Spinal cord (tissue), 10 donors: Measurements from ENCODE around the gene LCE1E. TPM values are rescaled to one million over a fixed set of nuclear protein-coding genes. Genes with fewer than 3 reads are reported as not detected.

Experiments
- DNase-seq, 6 donors: peaks; one replicate each; pipeline versions ENCODE4 v3.0.0 to v3.0.0-alpha.2; 2013 to 2015; ENCODE audit warnings: low spot score in 6 of 6, low read depth in 4 of 6
- H3K27ac ChIP-seq: one replicate; pipeline ENCODE4 v1.5.1; 2013; ENCODE audit warnings: low read depth, low read length, control low read depth
- H3K27me3 ChIP-seq: one replicate; pipeline ENCODE4 v1.6.1; 2013; ENCODE audit warnings: low read length; ENCODE audit not compliant: control insufficient read depth, insufficient read depth
- H3K36me3 ChIP-seq: one replicate; pipeline ENCODE4 v1.6.1; 2013; ENCODE audit warnings: low read length; ENCODE audit not compliant: control insufficient read depth, insufficient read depth
- H3K4me1 ChIP-seq: one replicate; pipeline ENCODE4 v1.6.1; 2013; ENCODE audit warnings: low read length; ENCODE audit not compliant: control insufficient read depth, insufficient read depth
- H3K4me3 ChIP-seq: one replicate; pipeline ENCODE4 v1.5.1; 2013; ENCODE audit warnings: low read depth, low read length, control low read depth
- H3K9me3 ChIP-seq: one replicate; pipeline ENCODE4 v1.6.1; 2013; ENCODE audit warnings: low read length; ENCODE audit not compliant: control insufficient read depth, insufficient read depth
- WGBS: methylation state at CpG from one replicate; pipeline ENCODE4 v1.1.5; 2013; ENCODE audit warnings: missing lambda C conversion rate; ENCODE audit not compliant: insufficient coverage; 5-methylcytosine and 5-hydroxymethylcytosine counted together
- long read RNA-seq, 4 donors: transcript quantifications; one replicate each; lab custom pipeline, GENCODE V29; 2026
- polyA plus RNA-seq, 2 donors: library from polyadenylated mRNA; unstranded; fragments of 120-200 nt; gene quantifications; one replicate each; pipeline ENCODE4 v1.2.1, GENCODE V29; 2013; ENCODE audit not compliant: insufficient read length in 2 of 2
- total RNA-seq, 2 donors: library from RNA; depleted of rRNA in 1 of 2; stranded (reverse); fragments of 120-200 nt in 1 of 2; fragments of >200 nt in 1 of 2; gene quantifications; one replicate each; pipeline versions ENCODE4 v1.2.3 to v1.2.4, GENCODE V29; 2013 to 2014
- donor health status: healthy.

LCE1E gene, protein sequence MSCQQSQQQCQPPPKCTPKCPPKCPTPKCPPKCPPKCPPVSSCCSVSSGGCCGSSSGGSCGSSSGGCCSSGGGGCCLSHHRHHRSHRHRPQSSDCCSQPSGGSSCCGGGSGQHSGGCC
- not detected for total RNA-seq
- polyA plus RNA-seq = not detected
- long read RNA-seq, donor 1 = 0 reads
- long read RNA-seq, donor 2 = 0 reads
- long read RNA-seq, donor 3 = 0 reads
- long read RNA-seq, donor 4 = 0 reads

DNA sequence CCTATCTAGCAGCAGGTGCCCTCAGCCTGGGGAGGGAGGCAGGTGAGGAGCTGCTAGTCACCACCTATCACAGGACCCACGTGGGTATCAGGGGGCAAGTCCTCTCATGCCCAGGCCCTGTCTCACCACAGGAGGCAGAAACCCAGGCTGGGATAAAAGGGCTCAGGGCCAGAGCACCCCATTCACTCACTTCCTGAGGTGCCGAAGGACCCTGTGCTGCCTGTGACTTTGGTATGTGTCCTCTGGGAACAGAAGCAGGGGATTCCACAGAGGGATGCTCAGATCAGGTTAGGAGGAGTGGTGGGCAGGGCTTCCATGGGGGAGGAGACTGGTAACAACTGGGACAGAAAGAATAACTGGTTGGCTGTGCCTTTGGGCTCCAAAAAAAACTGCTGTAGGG, at the start of gene LCE1E:
LCE1E (plus strand) TSS at position 181 of the 400 bp plus-strand sequence. CDS start 1,043 bp downstream, outside the sequence.
- Histone ChIP-seq H3K4me3 (no peak within 1 kb of the TSS), H3K27me3 (no peaks in the 10 kb centered on the region), H3K27ac (no peak within 1 kb of the TSS), H3K9me3 (no peaks in the 10 kb centered on the region), H3K36me3 (no peaks in the 10 kb centered on the region), H3K4me1 (peaks cover 4% of the 10 kb centered on the region)
- 32% methylated on average over 2 of the region's 2 CpGs for WGBS
- DNase-seq = no peak

DNA sequence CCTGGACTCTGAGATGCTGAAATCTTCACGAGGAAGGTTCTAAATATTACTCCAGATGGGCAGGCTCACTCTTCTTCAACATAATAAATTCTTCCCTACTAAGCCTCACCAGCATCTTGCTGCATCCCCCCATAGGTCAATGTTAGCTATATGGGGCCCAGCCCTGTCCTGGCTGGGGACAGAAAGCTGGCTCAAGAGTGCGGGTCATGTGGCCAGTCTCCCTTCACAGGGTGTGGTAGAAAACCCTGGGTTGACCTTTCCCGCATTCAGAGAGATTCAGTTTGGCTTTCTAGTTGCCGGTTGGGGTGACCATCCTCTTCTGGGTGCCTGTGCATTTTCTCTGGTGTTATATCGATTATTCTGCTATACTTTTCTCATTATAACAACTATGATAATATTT, 48.1 kb upstream of the LCE1E start:
- 79% methylated on average over 4 of the region's 5 CpGs for WGBS
- Histone ChIP-seq H3K4me1 (no peaks in the 10 kb centered on the region), H3K9me3 (no peaks in the 10 kb centered on the region), H3K27me3 (no peaks in the 10 kb centered on the region), H3K36me3 (no peaks in the 10 kb centered on the region), H3K27ac (no peak overlapping the region), H3K4me3 (no peak overlapping the region)
- no peak for DNase-seq

DNA sequence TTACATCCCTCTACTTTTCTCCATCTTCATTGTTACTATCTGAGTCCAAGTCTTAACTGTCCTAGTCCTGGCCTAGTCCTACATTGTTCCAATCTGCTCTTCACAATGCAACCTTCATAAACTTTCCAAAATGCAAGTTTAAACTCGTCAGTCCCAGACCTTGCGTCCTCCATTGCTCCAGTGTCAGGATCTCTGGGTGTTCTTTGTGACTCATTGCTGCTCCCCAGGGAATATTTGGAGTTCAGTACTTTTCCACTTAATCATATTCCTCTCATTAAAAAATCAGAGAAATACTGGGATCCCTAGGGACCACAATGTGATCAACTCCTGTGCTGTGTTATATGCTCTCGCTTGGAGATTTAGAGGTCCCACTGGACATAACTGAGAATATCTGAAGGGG, 46.2 kb upstream of the LCE1E start:
- no peaks in the 10 kb centered on the region for H3K4me1 ChIP-seq
- no peaks in the 10 kb centered on the region for H3K9me3 ChIP-seq
- no peak overlapping the region for H3K4me3 ChIP-seq
- H3K36me3 ChIP-seq = no peaks in the 10 kb centered on the region
- no peak overlapping the region for H3K27ac ChIP-seq
- H3K27me3 ChIP-seq = no peaks in the 10 kb centered on the region
- DNase-seq = no peak
- 76% methylated on average over 2 of the region's 3 CpGs for WGBS

DNA sequence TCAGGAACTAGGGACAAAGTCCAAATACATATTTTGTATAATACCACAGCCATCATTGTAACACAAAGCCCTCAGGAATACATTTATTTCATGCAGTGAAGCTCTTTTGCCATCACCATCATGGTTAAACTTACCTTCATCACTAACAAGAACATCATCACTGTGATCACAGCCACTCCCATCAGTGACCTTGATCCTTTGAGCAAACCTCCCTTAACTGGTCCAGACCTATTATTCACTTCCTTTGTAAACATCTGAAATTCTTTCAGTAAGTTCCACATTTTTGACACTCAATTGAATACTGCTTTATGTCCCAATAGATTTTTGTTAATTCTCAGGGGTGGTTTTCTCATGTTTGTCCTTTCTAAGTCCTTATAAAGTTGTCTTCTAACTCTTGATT, 44.4 kb upstream of the LCE1E start:
- no peak for DNase-seq
- no peaks in the 10 kb centered on the region for H3K4me1 ChIP-seq
- H3K9me3 ChIP-seq = no peaks in the 10 kb centered on the region
- no peaks in the 10 kb centered on the region for H3K36me3 ChIP-seq
- no peak overlapping the region for H3K27ac ChIP-seq
- H3K27me3 ChIP-seq = no peaks in the 10 kb centered on the region
- H3K4me3 ChIP-seq = no peak overlapping the region

DNA sequence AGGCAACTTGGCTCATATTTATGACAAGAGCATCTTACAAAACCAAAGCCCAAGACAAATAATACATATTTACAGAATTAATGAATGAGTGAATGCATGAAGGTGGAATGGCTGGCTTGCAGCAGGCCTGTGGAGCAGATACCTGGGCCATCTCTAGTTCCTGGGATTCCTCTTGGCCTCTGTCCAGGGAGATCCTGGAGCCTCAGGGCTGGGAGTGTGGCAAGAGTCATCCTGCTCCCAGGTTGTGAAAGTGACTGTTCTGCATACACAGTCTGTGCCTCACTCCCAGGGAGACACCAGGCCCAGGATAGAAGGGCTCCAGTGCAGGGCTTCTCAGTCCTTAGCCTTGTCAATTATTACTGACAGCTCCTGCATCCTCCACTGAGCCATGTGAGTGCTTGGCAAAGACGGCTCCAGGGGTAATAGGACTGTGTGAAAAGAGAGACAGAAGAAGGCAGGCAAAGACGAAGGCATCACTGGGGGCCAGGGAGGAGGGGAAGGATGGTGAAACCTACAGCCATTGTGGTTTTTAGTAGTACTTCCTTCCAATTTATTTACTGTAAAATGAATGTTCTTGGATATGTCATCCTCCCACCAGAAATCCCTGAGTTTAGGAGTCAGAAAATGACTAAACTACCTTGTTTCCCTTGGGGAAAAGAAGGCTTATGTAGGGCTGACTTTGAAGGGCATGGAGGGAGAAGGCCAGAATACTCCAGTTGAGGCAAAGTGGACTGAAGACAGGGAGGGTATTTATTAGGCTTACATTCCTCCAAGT, 42.5 kb upstream of the LCE1E start:
- no CpG with 5 or more reads among the region's 2 CpGs for WGBS
- H3K27ac ChIP-seq = no peak overlapping the region
- no peak for DNase-seq
- no peaks in the 10 kb centered on the region for H3K36me3 ChIP-seq
- no peaks in the 10 kb centered on the region for H3K27me3 ChIP-seq
- H3K4me3 ChIP-seq = no peak overlapping the region
- H3K9me3 ChIP-seq = no peaks in the 10 kb centered on the region
- H3K4me1 ChIP-seq = no peaks in the 10 kb centered on the region

DNA sequence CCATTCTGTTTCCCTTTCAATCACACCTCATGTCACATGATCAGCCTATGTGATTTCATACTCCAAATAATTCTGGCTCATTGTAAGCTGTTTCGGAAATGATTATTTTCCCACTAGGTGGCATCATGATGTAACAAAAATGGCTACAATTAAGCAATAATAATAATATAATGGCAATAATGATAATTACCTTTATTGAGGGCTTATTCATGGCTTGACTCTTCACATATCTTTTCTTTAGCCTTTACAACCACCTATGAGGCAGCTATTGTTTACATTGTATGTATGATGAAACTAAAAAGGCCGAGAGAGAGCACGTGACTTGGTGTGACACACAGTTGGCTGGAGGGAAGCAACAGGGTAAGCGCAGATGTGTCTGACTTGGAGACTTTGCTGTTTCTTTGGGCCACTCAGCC, 40.8 kb upstream of the LCE1E start:
- WGBS = 84% methylated on average over 3 of the region's 4 CpGs
- Histone ChIP-seq H3K4me1 (no peaks in the 10 kb centered on the region), H3K27ac (no peak overlapping the region), H3K36me3 (no peaks in the 10 kb centered on the region), H3K4me3 (no peak overlapping the region), H3K27me3 (no peaks in the 10 kb centered on the region), H3K9me3 (no peaks in the 10 kb centered on the region)
- DNase-seq = peak in 1 of 6 donors; percentile 26

DNA sequence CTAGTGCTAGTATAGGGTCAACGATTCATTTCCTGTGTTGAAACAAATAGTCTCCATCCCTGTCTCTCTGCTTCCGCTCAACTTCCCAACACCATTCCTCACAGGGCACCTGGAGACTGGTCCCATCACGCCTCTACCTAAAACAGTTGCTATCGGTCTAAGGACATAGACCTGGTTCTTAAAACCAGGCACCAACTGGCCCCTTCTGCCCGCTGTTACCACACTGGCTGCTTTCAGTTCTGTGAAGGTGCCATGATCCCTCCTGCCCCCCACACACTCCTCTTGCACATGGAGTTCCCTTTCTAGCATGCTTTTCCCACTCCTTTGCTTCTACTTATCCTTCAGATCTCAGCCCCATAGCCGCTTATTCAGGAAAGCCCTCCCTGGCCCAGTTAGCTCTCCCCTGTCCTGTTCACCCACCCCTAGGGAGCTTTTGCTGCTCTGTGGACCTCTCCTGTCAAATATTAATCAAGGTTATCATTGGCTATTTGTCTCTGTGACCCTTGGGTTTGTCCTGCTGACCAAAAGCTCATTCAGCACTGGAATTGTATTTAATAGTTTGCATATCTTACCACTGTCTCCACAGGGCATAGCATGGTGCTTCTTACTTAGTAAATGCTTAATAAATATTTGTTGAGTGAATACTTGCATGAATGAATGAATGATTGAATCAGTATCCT, 40.2 kb upstream of the LCE1E start:
- Histone ChIP-seq H3K4me1 (no peaks in the 10 kb centered on the region), H3K36me3 (no peaks in the 10 kb centered on the region), H3K9me3 (no peaks in the 10 kb centered on the region), H3K4me3 (no peak overlapping the region), H3K27ac (no peak overlapping the region), H3K27me3 (no peaks in the 10 kb centered on the region)
- WGBS = 92% methylated on average over 5 of the region's 6 CpGs
- DNase-seq = no peak

DNA sequence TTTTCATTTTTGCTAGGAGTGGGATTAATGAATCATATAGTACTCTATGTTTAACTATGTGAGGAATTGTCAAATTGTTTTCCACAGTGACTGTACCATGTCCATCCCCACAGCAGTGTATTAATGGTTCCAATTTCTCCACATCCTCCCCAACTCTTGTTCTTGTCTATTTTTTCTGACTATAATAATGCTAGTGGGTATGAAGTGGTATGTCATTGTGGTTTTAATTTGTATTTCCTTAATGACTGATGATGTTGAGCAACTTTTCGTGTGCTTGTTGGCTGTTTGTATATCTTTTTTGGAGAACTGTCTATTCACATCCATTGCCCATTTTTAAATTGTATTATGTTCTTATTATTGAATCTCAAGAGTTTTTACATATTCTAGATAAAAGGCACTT, 38.2 kb upstream of the LCE1E start:
- H3K27ac ChIP-seq = no peak overlapping the region
- no peaks in the 10 kb centered on the region for H3K27me3 ChIP-seq
- H3K4me1 ChIP-seq = no peaks in the 10 kb centered on the region
- no peak overlapping the region for H3K4me3 ChIP-seq
- WGBS = no CpG with 5 or more reads among the region's 1 CpG
- H3K36me3 ChIP-seq = no peaks in the 10 kb centered on the region
- no peaks in the 10 kb centered on the region for H3K9me3 ChIP-seq
- no peak for DNase-seq

DNA sequence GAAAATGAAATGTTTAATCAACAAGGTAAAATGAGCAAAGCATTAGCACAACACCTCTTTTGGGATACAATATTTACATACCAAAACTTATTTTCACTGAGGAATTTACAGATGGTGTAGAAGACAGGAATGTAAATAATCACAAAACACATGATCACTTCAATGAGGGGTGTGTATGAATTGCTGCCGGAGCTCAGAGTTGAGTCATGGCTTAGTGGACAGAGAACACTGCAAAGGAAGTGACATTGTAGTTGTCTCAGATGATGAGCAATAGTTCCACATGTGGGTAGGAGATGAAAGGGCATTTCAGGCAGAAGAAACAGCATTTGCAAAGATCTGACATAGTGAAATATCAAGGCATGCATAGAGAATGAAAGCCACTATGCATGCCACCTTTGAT, 33.8 kb upstream of the LCE1E start:
- no peaks in the 10 kb centered on the region for H3K36me3 ChIP-seq
- H3K4me3 ChIP-seq = no peak overlapping the region
- no peak overlapping the region for H3K27ac ChIP-seq
- no peaks in the 10 kb centered on the region for H3K27me3 ChIP-seq
- no peaks in the 10 kb centered on the region for H3K4me1 ChIP-seq
- WGBS = 43% methylated on average over 1 of the region's 1 CpG
- no peak for DNase-seq
- no peaks in the 10 kb centered on the region for H3K9me3 ChIP-seq
